ENCODE measurements around the gene PRR16.

- no peak for TF ChIP-seq CTCF (conservative IDR thresholded peaks at IDR 0.05; ENCODE audit: low read length)
- TF ChIP-seq EZH2phosphoT487 (IDR thresholded peaks at IDR 0.05; ENCODE audit: borderline replicate concordance), result no peak
Measured at GRCh38 chr5:120531215-120531614, 67.1 kb downstream of the PRR16 start.

Measured in Loucy (cell line).